Prostate gland (tissue), 2 donors: ENCODE measurements around the gene MASP1.

ENCODE experiments used
- CTCF ChIP-seq, 4 experiments: fragments of 200-600 bp in 2 of 4; fragments of 450-650 bp in 2 of 4; sonication (generic) in 2 of 4; IDR thresholded peaks; 1 replicate in 3 of 4; 2 replicates in 1 of 4; pipeline ENCODE4 v1.5.1; 2016 to 2019; ENCODE audit warnings: antibody characterized with exemption in 4 of 4, mild to moderate bottlenecking in 2 of 4, moderate library complexity in 2 of 4
- POLR2A ChIP-seq: fragments of 450-650 bp; IDR thresholded peaks from one replicate; pipeline ENCODE4 v1.6.1; 2016; ENCODE audit warnings: antibody characterized with exemption, mild to moderate bottlenecking

GRCh38 chr3:187207624-187208023 is 83.9 kb downstream of the MASP1 start:
- TF ChIP-seq CTCF (IDR thresholded peaks at IDR 0.05) (no peak), POLR2A (no peak)
